Activated CD4-positive, alpha-beta T cell treated with anti-CD3 and anti-CD28 coated beads for 24 hours (primary cell): Measurements from ENCODE around the gene DOCK2.

Experiments
- DNase-seq, 2 donors: peaks; one replicate each; pipeline ENCODE4 v3.0.0-alpha.2; 2020; ENCODE audit warnings: low read depth in 2 of 2

DOCK2 gene

GRCh38 chr5:170126061-170126460 is 489.0 kb downstream of the DOCK2 start:
- no peak for DNase-seq

GRCh38 chr5:170126626-170127025 is 489.6 kb downstream of the DOCK2 start:
- no peak for DNase-seq

- DNase-seq, result no peak
Observed at GRCh38 chr5:170131235-170131634, 494.2 kb downstream of the DOCK2 start.

GRCh38 chr5:170132269-170132975 is 495.3 kb downstream of the DOCK2 start:
- DNase-seq, result no peak
